NCI-H2196 (cell line): ENCODE measurements around the gene LMO7.
"Not testable (repeated sequence)": the region's sequence is repeated elsewhere in the genome, so short reads cannot be mapped to it uniquely, and the experiment has no call there.

ENCODE experiments used
- DNase-seq: peaks from one replicate; lab custom pipeline; 2025; ENCODE audit not compliant: unreplicated experiment; lab: John Stamatoyannopoulos, UW

Gene LMO7

GRCh38 chr13:75769141-75769905 lies 133.2 kb downstream of the LMO7 start:
- no peak for DNase-seq

GRCh38 chr13:75770164-75770563 lies 134.0 kb downstream of the LMO7 start:
- no peak for DNase-seq

GRCh38 chr13:75770592-75771011 lies 134.5 kb downstream of the LMO7 start:
- no peak for DNase-seq

GRCh38 chr13:75771226-75771625 lies 135.1 kb downstream of the LMO7 start:
- DNase-seq = no peak

GRCh38 chr13:75771818-75772217 lies 135.7 kb downstream of the LMO7 start:
- DNase-seq = no peak

GRCh38 chr13:75774176-75774575 lies 138.0 kb downstream of the LMO7 start:
- DNase-seq = no peak

- no peak for DNase-seq
These were observed 140.4 kb downstream of the LMO7 start for GRCh38 chr13:75776550-75776949.

GRCh38 chr13:75779393-75779792 lies 143.3 kb downstream of the LMO7 start:
- DNase-seq = no peak

- not testable (repeated sequence) for DNase-seq
These were observed 144.0 kb downstream of the LMO7 start for GRCh38 chr13:75780103-75780502.

GRCh38 chr13:75782985-75783384 lies 146.9 kb downstream of the LMO7 start:
- DNase-seq = no peak

GRCh38 chr13:75784003-75784402 lies 147.9 kb downstream of the LMO7 start:
- DNase-seq = no peak

- DNase-seq = no peak
These were observed 149.0 kb downstream of the LMO7 start for GRCh38 chr13:75785130-75785529.

GRCh38 chr13:75787249-75787928 lies 151.3 kb downstream of the LMO7 start:
- DNase-seq = no peak

- DNase-seq = no peak
These were observed 152.4 kb downstream of the LMO7 start for GRCh38 chr13:75788481-75788981.

- DNase-seq = no peak
These were observed 153.5 kb downstream of the LMO7 start for GRCh38 chr13:75789451-75790197.

GRCh38 chr13:75790198-75790970 lies 154.3 kb downstream of the LMO7 start:
- DNase-seq = no peak

- DNase-seq = no peak
These were observed 156.5 kb downstream of the LMO7 start for GRCh38 chr13:75792526-75793187.

GRCh38 chr13:75793188-75793567 lies 157.0 kb downstream of the LMO7 start:
- DNase-seq = not testable (repeated sequence)

- no peak for DNase-seq
These were observed 158.5 kb downstream of the LMO7 start for GRCh38 chr13:75794663-75795062.

GRCh38 chr13:75795274-75795673 lies 159.1 kb downstream of the LMO7 start:
- DNase-seq = no peak
